ENCODE results near the gene ZNF667. TPM values are rescaled to one million over a fixed set of nuclear protein-coding genes. Genes with fewer than 3 reads are reported as not detected.

The ZNF667 gene
- total RNA-seq = 1 to 10 TPM; 1.3 to 2.7 TPM

- ATAC-seq = peak; percentile 54 to 66
- Mint-ChIP-seq H3K36me3 (peaks cover 64 to 73% of the 10 kb centered on the region in 2 donors), H3K27ac (peak within 1 kb of the TSS; percentile 87 to 92), H3K9me3 (peaks cover 39 to 40% of the 10 kb centered on the region in 2 donors)
- peak in 1 of 2 donors; percentile 58 for DNase-seq (ENCODE audit: low spot score in 2 of 2)
Measured at GRCh38 chr19:56476651-56477428, at the start of gene ZNF667. Gene ZNF667, minus strand, starts transcription at chr19:56477345. Its CDS starts 14,975 bp downstream, at chr19:56462370.

DNA sequence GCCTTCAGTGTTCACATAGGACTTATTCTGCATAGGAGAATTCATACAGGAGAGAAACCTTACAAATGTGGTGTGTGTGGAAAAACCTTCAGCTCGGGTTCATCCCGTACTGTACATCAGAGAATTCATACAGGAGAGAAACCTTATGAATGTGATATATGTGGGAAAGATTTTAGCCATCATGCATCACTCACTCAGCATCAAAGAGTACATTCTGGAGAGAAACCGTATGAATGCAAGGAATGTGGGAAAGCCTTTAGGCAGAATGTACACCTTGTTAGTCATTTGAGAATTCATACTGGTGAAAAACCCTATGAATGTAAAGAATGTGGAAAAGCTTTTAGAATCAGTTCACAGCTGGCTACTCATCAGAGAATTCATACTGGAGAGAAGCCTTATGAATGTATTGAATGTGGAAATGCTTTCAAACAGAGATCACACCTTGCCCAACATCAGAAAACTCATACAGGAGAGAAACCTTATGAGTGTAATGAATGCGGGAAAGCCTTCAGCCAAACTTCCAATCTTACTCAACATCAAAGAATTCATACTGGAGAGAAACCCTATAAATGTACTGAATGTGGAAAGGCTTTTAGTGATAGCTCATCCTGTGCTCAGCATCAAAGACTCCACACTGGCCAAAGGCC is 48.2 kb upstream of the ZNF667 start:
- H3K36me3 Mint-ChIP-seq = peaks cover 66 to 74% of the 10 kb centered on the region in 2 donors
- no peak overlapping the region for H3K27ac Mint-ChIP-seq
- no peak for DNase-seq (ENCODE audit: low spot score in 2 of 2)
- no peak for ATAC-seq
- H3K9me3 Mint-ChIP-seq = peaks cover 53 to 57% of the 10 kb centered on the region in 2 donors

- DNase-seq (ENCODE audit: low spot score in 2 of 2) (peak in 1 of 2 donors; percentile 2), ATAC-seq (no peak)
- Mint-ChIP-seq H3K27ac (no peak overlapping the region), H3K9me3 (peaks cover 12 to 14% of the 10 kb centered on the region in 2 donors), H3K36me3 (peaks cover 8 to 16% of the 10 kb centered on the region in 2 donors)
Measured at GRCh38 chr19:56508290-56508778, 31.2 kb upstream of the ZNF667 start.

DNA sequence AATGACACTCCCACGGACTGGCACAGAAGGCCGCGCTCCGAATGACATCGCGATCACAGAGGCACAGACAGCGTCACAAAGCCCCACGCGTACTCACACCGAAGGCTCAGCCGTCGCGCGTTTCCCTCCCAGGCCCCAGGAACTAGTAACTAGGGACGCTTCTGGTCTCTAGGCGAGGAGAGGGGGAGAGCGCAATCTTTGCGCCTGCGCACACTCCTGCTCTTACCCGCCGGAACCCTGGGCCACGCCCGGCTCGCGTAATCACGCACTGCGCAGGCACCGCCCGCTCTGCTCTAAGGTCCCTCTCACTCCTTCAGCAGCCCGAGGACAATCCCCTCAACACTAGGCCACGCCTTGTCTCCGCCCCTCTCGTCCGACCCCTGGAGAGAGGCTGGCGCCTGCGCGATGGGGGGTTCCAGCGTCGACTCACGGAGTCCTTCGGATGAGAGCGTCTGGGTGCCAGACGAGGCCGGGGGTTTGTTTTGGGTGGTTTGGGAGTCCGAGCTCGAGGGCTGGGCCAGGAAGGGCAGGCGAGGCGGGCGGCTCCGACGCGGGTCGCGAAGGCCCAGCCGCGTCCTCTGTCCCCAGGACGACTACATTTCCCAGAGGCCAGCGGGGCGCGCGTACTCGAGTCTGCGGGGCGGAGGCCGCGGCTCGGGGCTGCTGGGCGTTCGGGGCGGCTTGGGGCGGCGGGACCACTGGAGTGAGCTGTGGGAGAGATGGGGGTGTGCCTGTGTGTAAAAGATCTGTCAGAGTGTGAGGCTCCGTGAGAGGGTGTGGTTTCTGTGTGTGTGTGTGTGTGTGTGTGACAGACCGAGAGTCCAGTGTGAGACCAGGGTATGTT is 30.5 kb upstream of the ZNF667 start, which contains the start of gene ZNF471:
ZNF471 (plus strand) TSS at position 410 of the 844 bp plus-strand sequence. CDS start 3,717 bp downstream, outside the sequence.
- peak; percentile 99 for ATAC-seq
- peaks cover 9 to 16% of the 10 kb centered on the region in 2 donors for H3K36me3 Mint-ChIP-seq
- peaks cover 9 to 12% of the 10 kb centered on the region in 2 donors for H3K9me3 Mint-ChIP-seq
- H3K27ac Mint-ChIP-seq = peak within 1 kb of the TSS in 1 of 2 donors; percentile 94
- peak; percentile 77 to 89 for DNase-seq (ENCODE audit: low spot score in 2 of 2)

DNA sequence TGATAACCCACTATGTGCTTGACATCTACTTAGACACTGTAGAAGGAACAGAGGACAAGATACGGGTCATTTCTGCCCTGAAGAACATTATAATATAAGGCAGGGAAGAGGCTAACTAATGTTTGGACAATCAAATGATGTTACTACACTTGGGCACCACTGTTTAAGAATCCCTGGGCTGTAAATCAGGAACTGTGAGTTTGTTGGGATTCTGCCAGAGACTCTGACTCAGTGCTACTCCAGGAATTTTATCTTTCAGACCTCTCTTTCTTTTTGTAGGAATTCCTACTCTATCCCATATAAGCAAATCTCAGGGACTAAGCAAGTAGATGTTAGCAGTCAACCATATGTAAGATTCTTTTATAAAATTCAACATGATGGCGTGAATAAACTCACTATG is 27.4 kb upstream of the ZNF667 start:
- H3K36me3 Mint-ChIP-seq = peaks cover 26 to 35% of the 10 kb centered on the region in 2 donors
- no peak overlapping the region for H3K27ac Mint-ChIP-seq
- DNase-seq (ENCODE audit: low spot score in 2 of 2) (no peak), ATAC-seq (no peak)
- H3K9me3 Mint-ChIP-seq = peaks cover 21 to 33% of the 10 kb centered on the region in 2 donors

- Mint-ChIP-seq H3K36me3 (peaks cover 51 to 73% of the 10 kb centered on the region in 2 donors), H3K27ac (no peak overlapping the region), H3K9me3 (peaks cover 56 to 62% of the 10 kb centered on the region in 2 donors)
- no peak for DNase-seq (ENCODE audit: low spot score in 2 of 2)
- no peak for ATAC-seq
Measured at GRCh38 chr19:56491399-56491798, 14.3 kb upstream of the ZNF667 start.

- peaks cover 64 to 65% of the 10 kb centered on the region in 2 donors for H3K36me3 Mint-ChIP-seq
- peak overlapping the region; percentile 87 to 92 for H3K27ac Mint-ChIP-seq
- peaks cover 32 to 36% of the 10 kb centered on the region in 2 donors for H3K9me3 Mint-ChIP-seq
Measured at GRCh38 chr19:56477429-56478338, 539 bp upstream of the ZNF667 start.

GRCh38 chr19:56476093-56476492 is 1.1 kb downstream of the ZNF667 start:
- Mint-ChIP-seq H3K9me3 (peaks cover 40 to 42% of the 10 kb centered on the region in 2 donors), H3K27ac (peak overlapping the region in 1 of 2 donors; percentile 87), H3K36me3 (peaks cover 64 to 75% of the 10 kb centered on the region in 2 donors)
- DNase-seq (ENCODE audit: low spot score in 2 of 2) (no peak), ATAC-seq (no peak)

More at GRCh38 chr19:56477429-56478338, 539 bp upstream of the ZNF667 start:
- ATAC-seq (peak; percentile 83 to 86), DNase-seq (ENCODE audit: low spot score in 2 of 2) (peak; percentile 51 to 81)

GRCh38 chr19:56474308-56474707 is 2.8 kb downstream of the ZNF667 start:
- no peak for ATAC-seq
- DNase-seq (ENCODE audit: low spot score in 2 of 2) = no peak
- Mint-ChIP-seq H3K9me3 (peaks cover 39 to 40% of the 10 kb centered on the region in 2 donors), H3K27ac (no peak overlapping the region), H3K36me3 (peaks cover 62 to 83% of the 10 kb centered on the region in 2 donors)

- peaks cover 53 to 54% of the 10 kb centered on the region in 2 donors for H3K9me3 Mint-ChIP-seq
- H3K36me3 Mint-ChIP-seq = peaks cover 50 to 54% of the 10 kb centered on the region in 2 donors
- DNase-seq (ENCODE audit: low spot score in 2 of 2) = no peak
- ATAC-seq = no peak
- no peak overlapping the region for H3K27ac Mint-ChIP-seq
Measured at GRCh38 chr19:56441206-56441792, 35.8 kb downstream of the ZNF667 start.

DNA sequence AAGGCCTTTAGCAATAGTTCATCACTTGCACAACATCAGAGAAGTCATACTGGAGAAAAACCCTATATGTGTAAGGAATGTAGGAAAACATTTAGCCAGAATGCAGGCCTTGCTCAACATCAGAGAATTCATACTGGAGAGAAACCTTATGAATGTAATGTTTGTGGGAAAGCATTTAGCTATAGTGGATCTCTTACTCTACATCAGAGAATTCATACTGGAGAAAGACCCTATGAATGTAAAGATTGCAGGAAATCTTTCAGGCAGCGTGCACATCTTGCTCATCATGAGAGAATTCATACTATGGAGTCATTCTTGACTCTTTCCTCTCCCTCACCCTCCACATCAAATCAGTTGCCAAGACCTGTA is 53.2 kb downstream of the ZNF667 start:
- Mint-ChIP-seq H3K9me3 (peaks cover 58 to 66% of the 10 kb centered on the region in 2 donors), H3K27ac (no peak overlapping the region), H3K36me3 (peaks cover 79 to 83% of the 10 kb centered on the region in 2 donors)
- ATAC-seq = no peak
- DNase-seq (ENCODE audit: low spot score in 2 of 2) = no peak

DNA sequence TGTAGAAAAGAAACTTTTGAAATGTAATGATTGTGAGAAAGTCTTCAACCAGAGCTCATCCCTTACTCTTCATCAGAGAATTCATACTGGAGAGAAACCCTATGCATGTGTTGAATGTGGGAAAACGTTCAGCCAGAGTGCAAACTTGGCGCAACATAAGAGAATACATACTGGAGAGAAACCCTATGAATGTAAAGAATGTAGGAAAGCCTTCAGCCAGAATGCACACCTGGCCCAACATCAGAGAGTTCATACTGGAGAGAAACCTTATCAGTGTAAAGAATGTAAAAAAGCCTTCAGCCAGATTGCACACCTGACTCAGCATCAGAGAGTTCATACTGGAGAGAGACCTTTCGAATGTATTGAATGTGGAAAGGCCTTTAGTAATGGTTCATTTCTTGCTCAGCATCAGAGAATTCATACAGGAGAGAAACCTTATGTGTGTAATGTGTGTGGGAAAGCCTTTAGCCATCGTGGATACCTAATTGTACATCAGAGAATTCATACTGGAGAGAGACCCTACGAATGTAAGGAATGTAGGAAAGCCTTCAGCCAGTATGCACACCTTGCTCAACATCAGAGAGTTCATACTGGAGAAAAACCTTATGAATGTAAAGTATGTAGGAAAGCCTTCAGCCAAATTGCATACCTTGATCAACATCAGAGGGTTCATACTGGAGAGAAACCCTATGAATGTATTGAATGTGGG is 53.7 kb downstream of the ZNF667 start:
- ATAC-seq = no peak
- H3K27ac Mint-ChIP-seq = no peak overlapping the region
- peaks cover 83 to 89% of the 10 kb centered on the region in 2 donors for H3K36me3 Mint-ChIP-seq

GRCh38 chr19:56405062-56405461 is 72.1 kb downstream of the ZNF667 start:
- DNase-seq (ENCODE audit: low spot score in 2 of 2) (no peak), ATAC-seq (peak in 1 of 2 donors; percentile 6)
- H3K36me3 Mint-ChIP-seq = peaks cover 63 to 95% of the 10 kb centered on the region in 2 donors
- H3K9me3 Mint-ChIP-seq = peaks cover 45 to 59% of the 10 kb centered on the region in 2 donors
- peak overlapping the region in 1 of 2 donors; percentile 97 for H3K27ac Mint-ChIP-seq

More for the DNA sequence above, 53.7 kb downstream of the ZNF667 start:
- no peak for DNase-seq (ENCODE audit: low spot score in 2 of 2)
- peaks cover 63 to 64% of the 10 kb centered on the region in 2 donors for H3K9me3 Mint-ChIP-seq

DNA sequence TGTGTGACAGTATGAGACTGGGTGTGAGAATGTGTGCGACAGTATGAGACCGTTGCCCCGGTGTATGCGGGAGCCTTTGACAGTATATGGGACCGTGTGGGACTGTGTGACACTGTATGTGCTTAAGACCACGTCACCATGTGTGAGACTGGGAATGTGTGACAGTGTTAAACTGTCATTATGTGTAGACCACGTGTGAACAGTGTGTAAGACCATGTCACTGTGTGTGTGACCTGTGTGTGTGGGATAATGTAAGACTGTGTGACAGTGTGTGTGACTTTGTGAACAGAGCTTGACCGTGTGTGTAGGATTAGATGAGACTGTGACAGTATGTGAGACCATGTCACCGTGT is 72.5 kb downstream of the ZNF667 start:
- H3K27ac Mint-ChIP-seq = peak overlapping the region; percentile 4 to 97
- peaks cover 43 to 56% of the 10 kb centered on the region in 2 donors for H3K9me3 Mint-ChIP-seq
- ATAC-seq (peak; percentile 2 to 25), DNase-seq (ENCODE audit: low spot score in 2 of 2) (no peak)
- H3K36me3 Mint-ChIP-seq = peaks cover 62 to 95% of the 10 kb centered on the region in 2 donors
